ENCODE data around the gene RDX.
A peak's percentile ranks its signal among the peaks of the same experiment; 100 is the strongest.
"Not testable (repeated sequence)": the region's sequence is repeated elsewhere in the genome, so short reads cannot be mapped to it uniquely, and the experiment has no call there.

Gene RDX

GRCh38 chr11:110296226-110297075 lies at the start of gene RDX:
TSS of gene RDX (minus strand) at chr11:110296614. CDS start at chr11:110279692, 16,922 bp downstream.
- peak; percentile 18 to 25 (median 22) for DNase-seq

GRCh38 chr11:110345743-110346142 lies 49.3 kb upstream of the RDX start:
- no peak for DNase-seq

- DNase-seq: no peak
Measured at GRCh38 chr11:110340436-110340835, 44.0 kb upstream of the RDX start.

- no peak for DNase-seq
Measured at GRCh38 chr11:110339456-110340250, 43.2 kb upstream of the RDX start.

GRCh38 chr11:110338684-110339083 lies 42.3 kb upstream of the RDX start:
- no peak for DNase-seq

GRCh38 chr11:110337570-110338193 lies 41.3 kb upstream of the RDX start:
- peak in 2 of 4 experiments; percentile 12 to 24 for DNase-seq

- DNase-seq: no peak
Measured at GRCh38 chr11:110336054-110336453, 39.6 kb upstream of the RDX start.

- no peak for DNase-seq
Measured at GRCh38 chr11:110335358-110335757, 38.9 kb upstream of the RDX start.

GRCh38 chr11:110331626-110332025 lies 35.2 kb upstream of the RDX start:
- no peak for DNase-seq

- no peak for DNase-seq
Measured at GRCh38 chr11:110329445-110329844, 33.0 kb upstream of the RDX start.

- no peak for DNase-seq
Measured at GRCh38 chr11:110327508-110327907, 31.1 kb upstream of the RDX start.

- DNase-seq: no peak
Measured at GRCh38 chr11:110323786-110324185, 27.4 kb upstream of the RDX start.

- no peak for DNase-seq
Measured at GRCh38 chr11:110319501-110319900, 23.1 kb upstream of the RDX start.

- no peak for DNase-seq
Measured at GRCh38 chr11:110318638-110319404, 22.4 kb upstream of the RDX start.

GRCh38 chr11:110317516-110317932 lies 21.1 kb upstream of the RDX start:
- DNase-seq: no peak

- DNase-seq: no peak
Measured at GRCh38 chr11:110314366-110315095, 18.1 kb upstream of the RDX start.

- DNase-seq: no peak
Measured at GRCh38 chr11:110312670-110313069, 16.3 kb upstream of the RDX start.

GRCh38 chr11:110311783-110312579 lies 15.6 kb upstream of the RDX start:
- no peak for DNase-seq

- DNase-seq: no peak
Measured at GRCh38 chr11:110308071-110308470, 11.7 kb upstream of the RDX start.

GRCh38 chr11:110306019-110306388 lies 9.6 kb upstream of the RDX start:
- DNase-seq: not testable (repeated sequence)
